HUDEP-2 (cell line): ENCODE results near the gene MAP3K5.
A peak's percentile ranks its signal among the peaks of the same experiment; 100 is the strongest.
"Not testable (repeated sequence)": the region's sequence is repeated elsewhere in the genome, so short reads cannot be mapped to it uniquely, and the experiment has no call there.

ENCODE experiments used
- DNase-seq, 76 experiments: peaks; one replicate each; lab custom pipeline; 2025; ENCODE audit not compliant: unreplicated experiment in 76 of 76; lab: John Stamatoyannopoulos, UW

MAP3K5 gene

DNA sequence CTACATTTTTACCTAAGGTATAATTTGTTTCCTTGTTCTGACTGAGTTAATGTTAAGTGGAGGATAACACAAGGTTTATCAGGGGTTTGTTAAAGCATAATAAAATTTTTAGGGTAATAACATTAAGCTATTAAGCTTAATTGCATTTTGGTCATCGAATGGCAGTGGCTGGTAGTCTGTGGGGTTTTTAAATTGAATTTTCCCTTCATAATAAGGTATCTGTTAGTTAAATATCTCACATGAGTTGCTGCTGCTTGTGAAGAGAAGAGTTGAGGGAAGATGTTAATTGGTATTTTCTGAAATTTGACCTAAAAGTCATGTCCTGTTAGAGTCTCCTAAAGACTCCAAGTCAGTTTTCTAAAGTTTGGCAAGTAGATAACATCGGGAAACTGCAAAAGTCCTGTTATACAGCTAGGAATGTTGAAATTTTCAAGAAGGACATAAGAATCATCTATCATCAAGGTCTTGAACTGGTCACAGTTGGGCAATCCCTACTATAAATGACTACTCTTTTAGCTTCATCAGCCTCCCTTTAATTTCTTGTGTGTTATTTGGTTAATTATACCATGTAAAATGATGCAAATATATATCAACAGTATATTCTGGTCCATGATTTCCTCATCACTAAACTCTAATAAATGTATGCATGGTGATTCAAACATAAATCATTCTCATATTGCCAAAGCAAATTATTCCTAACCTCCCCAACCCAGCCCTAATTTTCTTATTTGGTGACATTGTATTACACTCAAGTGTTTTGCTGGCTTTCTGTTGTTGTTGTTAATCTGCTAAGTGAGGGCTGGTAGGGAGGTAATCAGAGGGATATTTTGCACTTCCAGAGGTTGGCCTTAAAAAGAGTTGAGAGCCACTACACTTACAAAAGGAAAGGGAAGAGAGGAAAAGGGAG lies 64.0 kb downstream of the MAP3K5 start:
- no peak for DNase-seq

DNA sequence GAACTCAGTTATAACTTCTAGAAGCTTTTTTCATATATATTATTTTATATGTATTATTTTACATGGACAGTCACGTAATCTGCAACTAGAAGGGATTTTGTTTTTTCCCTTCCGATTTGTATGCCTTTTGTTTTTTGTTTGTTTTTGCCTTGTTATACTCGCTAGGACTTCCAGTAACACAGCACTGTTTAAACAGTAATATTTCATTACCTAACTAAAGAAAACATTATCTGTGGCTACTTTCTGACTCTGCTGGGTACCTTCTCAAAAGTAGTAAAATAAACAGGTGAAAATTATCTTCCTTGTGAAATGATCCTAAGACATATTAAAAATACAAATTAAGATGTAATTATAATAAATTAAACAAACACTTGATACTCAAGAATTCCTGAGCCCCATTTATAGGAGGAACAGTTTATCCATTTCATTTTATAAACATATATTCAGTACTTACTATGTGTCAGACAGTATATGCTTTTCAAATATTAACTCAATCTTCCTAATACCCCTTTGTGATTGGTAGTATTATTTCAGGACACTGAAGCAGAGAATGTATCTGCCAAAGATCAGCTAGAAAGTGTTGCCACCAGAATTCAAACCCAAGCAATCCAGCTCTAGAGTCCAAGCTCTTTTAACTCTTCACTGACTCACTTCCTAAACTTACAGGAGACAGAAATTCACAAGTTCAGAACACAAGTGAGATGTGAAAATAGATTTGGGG lies 65.3 kb downstream of the MAP3K5 start:
- no peak for DNase-seq

DNA sequence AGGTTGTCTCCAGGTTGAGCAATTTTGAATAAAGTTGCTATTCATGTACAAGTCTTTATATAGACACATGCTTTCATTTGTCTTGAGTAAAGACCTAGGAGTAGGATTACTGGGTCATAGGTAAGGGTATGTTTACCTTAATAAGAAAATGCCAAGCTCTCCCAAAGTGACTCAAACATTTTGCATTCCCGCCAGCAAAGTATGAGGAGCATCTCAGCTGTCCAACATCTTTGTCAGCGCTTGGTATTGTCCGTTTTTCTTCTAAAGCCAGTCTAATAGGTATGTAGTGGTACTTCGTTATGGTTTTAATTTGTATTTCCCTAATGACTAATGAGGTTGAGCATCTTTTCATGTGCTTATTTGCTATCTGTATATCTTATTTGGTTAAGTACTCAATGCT lies 67.2 kb downstream of the MAP3K5 start:
- no peak for DNase-seq

DNA sequence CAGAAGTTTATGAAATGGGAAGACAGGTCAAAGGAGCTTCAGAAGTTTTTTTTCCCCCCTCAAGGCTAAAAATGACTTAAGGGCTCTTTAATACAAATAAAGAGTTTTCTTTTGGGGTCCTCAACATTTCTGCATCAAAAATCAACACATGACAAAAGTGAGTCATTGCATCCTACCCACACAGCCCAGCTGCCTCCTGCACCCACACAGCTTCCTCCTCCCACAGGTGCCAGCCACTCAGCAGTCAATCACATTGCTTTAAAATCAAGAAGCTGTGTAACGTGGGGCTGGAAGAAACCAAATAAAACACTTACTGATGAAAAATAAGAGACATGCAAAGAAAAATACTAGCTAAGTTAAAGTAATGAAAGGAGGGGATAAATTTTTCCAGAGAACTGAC lies 68.5 kb downstream of the MAP3K5 start:
- DNase-seq, result peak in 1 of 76 experiments; percentile 3

DNA sequence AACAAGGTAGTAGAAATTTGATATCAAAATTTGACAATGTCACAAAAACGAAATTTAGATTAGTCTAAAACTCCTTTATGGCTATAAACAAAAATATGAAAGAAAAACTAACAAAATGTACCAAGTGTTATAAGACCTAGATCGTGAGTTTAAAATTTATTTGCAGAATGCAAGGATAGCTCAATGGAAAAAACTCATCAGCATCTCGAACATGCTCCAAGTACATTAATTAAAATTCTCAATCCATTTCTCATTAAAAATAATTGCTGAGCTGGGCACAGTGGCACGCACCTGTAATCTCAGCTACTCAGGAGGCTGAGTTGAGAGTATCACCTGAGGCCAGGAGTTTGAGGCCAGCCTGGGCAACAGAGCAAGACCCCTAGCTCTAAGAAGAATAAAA lies 70.8 kb downstream of the MAP3K5 start:
- DNase-seq, result no peak

DNA sequence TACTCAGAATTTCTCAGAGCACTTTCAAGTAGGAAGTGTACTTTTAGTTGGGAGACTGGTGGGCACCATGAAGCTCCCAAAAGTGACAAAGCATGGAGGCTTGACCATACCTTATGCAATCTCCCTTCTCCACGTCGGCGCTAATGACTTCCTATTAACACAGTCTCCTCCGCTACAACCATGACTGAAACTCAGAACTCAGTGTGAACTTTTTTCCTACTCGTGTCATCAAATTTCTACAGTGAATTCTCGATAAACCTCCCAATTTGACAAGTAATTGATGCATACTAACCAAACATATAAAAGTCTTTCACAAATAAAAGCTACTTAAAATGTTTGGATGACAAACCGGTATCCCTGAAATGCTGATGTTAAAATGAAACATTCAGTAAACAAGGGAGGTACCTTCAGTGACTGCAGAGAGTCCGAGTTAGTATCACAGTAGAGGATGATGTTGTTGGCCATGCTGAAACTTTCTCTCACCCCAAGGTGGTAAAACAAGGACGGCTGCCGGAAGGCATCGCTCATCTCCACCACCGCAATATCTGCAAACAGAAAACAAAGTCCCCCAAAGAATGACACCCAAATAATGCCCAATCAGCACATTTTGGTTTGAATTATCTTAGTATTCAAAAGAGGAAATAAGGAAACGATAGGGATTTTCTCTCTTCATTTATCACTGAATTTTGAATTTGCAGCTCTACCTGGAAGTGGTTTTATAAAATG lies 72.1 kb downstream of the MAP3K5 start:
- DNase-seq, result no peak

DNA sequence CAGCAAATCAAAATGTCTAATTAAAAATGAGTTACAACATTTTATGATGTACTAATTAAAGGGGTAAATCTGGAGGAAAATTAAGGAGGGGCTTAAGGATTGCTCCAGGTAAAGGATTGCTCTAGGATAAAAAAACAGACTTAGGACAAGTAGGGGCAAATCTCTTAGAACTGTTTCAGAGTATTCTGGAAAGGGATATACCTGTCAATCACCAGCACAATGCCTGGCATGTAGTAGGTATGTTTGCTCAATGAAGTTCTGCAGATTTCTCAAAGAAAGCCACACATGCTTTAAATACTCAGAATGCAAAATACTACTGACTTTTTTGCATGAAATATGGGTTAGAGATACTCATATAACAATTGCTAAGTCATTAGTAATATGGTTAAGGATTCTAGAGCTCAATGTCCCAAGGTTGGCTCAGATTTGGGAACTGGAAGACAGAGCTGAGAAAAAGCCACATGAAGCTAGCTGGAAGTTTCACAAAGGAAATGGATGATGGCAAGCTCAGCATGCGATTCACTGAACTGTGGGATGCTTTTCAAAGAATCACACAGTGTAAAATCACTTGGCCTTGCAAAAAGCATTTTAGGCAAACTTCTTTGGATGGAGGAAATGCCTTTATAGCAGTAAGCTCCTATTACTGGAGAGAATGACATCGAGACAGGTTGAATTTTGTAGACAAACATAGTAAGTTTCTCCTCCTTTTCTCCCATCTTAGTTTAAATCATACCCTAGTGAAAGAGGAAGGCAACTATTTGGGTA lies 72.8 kb downstream of the MAP3K5 start:
- no peak for DNase-seq

DNA sequence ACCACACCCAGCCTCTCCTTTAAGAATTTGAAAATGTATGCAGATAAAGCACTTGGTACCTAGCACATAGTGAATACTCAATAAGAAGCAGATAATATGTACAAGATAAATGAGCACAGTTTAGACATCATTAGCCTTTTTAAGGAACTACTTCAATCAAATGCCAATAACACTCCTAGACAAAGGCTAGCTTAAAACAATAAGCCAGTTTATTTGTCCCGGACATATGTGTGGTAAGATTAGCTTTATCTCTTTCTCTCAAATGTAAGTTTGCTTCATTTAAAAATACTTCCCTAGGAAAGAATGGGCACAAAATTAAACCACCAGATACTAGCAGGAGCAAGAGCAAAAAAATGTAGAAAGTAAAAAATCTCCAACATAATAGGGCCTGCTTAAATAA lies 73.8 kb downstream of the MAP3K5 start:
- DNase-seq, result no peak

DNA sequence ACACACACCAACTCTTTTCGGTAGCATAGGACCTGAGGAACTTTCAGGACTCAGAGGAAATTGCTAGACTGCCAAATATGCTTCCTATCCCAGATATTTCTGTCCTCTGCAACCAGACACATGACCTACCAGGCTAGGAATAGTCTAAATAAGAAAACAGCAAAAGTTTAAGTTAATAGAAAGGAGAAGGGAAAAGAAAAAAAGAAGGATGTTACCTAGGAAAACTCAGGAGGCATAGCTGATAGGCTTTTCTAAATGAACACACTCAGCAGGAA lies 74.6 kb downstream of the MAP3K5 start:
- no peak for DNase-seq

DNA sequence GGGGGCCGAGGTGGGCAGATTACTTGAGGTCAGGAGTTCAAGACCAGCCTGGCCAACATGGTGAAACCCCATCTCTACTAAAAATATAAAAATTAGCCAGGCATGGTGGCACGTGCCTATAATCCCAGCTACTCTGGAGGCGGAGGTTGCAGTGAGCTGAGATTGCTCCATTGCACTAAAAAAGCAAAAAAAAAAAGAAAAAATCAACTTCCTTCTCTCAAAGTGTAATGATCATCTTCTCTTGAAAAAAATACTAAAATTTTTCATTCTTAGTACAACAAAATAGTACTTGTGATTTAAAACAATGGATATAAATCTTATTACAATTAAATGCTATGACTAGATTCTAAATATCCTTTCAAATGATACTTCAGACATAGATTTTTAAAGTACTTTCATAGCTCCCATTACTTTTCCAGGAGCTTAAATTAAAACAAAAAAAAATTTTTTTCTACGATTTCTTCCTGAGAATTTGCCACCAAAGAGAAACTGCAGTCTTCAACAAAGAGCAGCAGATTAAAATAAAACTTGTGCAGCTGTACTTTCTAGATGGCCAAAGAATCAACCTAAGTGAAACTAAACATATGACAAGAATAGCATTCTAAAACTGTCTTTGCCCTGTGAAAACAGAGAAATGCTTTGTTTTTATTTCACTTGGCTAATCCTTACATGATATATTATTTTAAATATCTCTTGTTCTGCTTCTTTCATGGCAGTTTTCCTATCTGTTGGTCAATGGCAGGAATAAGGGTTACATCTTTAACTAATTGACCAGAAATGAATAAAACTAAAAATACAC lies 75.2 kb downstream of the MAP3K5 start:
- DNase-seq, result no peak

DNA sequence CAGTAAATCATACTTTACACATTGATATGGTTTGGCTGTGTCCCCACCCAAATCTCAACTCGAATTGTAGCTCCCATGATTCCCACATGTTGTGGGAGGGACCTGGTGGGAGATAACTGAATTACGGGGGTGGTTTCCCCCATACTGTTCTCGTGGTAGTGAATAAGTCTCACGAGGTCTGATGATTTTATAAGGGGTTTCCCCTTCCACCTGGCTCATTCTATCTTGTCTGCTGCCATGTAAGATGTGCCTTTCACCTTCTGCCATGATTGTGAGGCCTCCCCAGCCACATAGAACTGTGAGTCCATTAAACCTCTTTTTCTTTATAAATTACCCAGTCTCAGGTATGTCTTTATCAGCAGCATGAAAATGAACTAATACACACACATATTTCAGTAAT lies 79.6 kb downstream of the MAP3K5 start:
- not testable (repeated sequence) for DNase-seq

DNA sequence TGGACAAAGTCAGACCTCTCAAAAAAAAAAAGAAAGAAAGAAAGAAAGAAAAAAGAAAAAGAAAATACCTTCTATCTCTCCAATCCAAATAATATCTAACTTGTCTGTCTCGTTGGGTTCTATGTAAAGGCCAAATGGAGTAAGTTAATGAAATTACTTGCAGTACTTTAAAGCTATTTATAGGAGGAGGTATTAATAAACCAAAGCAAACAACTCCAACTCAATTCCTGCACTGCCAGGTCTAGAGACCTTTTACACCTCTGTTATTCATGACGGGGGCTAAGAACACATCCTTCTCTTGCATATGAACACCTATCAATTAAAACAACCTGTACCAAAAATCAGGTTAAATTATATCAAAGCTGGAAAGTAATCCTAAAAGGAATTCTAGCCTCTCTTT lies 80.6 kb downstream of the MAP3K5 start:
- DNase-seq, result no peak

DNA sequence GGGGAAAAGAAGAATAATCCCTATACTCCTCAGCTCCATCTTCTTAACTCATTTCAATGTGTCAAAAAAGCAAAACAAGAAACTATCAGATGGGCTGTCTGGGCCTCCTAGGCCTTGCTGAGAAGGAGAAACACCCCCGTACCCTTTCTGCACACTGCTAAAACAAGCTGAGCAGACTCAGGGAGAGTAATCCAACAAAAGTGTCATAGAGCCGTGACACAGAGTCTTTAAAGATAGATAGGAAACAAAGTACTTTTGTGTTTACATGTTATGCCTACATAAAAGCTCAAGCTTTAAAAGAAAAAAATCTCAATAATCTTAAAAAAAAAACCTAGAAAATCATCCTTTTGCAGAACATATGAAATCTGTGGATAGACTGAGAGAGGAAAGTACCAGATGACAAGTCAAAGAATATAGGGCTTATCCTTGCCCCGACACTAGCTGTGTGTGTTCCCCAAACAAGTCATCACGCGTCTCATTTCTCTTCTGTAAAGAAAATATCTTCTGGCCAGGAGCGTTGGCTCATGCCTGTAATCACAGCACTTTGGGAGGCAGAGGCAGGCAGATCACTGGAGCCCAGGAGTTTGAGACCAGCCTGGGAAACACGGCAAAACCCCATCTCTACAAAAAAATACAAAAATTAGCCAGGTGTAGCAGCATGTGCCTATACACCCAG lies 81.3 kb downstream of the MAP3K5 start:
- DNase-seq, result no peak

DNA sequence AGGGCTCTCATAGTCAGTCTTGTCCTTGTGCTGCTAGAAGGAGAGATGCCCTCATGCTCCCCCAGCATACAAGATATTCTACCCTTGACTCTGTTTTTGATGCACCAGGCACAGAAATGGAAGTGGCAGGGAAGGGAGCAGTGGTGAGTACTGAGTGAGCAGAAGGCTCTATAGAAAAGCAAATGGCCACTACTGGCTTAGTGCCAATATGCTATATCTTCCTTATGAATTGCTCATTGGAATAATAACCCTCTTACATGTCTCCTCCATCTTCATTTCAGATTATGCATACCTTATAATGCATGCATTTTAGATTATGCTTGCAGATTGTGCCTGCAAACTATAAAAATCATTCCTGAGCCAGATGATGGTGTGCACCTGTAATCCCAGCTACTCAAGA lies 82.8 kb downstream of the MAP3K5 start:
- no peak for DNase-seq

DNA sequence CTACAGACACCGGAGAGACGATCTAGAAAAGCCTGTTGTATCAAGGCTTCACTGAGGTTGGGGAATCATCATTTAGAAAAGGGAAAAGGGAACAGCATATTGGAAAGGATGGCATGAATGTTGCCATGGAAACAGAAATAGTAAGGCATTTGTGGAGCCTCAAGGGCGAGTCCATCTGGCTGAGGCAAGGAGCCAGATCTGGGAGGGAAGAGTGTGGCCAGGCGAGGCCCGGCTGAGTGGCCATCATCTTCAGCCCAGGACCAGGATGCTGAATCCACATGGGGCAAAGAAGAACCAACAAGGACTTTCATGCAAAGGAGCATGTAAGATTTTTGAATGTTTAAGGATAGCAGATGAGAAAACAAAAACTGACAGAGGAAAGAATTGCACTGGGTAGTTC lies 85.8 kb downstream of the MAP3K5 start:
- no peak for DNase-seq

DNA sequence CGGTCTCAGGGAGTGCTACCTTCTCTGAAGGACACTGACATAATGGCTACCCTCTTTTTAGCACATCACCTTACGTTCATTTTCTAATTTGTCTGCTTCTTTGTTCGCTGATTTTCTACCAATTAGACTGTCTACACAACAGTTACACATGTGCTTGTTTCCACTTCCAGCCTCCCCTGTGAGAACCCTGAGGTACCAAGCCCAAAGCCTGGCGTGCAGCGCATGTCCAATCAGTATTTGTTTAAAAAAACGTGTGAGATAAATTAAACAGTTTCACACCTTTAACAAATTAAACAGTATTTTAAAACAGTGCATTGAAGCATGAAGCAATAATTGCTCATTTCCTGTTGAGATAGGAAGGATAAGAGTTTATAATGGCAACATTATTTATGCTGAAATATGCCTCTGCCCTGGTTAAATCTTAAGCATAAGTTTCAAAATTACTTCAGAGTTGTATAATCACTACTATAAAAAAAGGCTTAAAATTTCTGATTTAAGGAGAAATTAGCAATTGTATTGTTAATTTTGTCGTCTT lies 88.9 kb downstream of the MAP3K5 start:
- no peak for DNase-seq

DNA sequence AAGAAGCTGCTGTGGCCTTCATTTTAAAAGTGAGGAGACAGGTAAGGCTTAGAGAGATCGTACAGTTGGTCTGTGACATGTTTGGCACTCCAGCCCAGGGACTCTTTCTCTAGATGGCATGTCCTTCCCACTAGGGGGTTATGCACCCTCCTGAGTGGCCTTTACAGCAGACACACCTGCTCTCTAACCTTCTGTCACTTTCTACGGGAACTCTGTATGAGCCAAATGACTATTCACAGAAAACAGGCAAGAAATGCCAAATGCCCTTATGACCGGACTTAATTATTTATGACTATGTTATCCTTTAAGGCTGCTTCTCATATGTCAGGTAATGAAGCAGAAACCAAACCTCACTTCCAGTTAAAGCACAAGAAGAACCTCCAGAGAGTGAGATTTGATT lies 91.2 kb downstream of the MAP3K5 start:
- no peak for DNase-seq

DNA sequence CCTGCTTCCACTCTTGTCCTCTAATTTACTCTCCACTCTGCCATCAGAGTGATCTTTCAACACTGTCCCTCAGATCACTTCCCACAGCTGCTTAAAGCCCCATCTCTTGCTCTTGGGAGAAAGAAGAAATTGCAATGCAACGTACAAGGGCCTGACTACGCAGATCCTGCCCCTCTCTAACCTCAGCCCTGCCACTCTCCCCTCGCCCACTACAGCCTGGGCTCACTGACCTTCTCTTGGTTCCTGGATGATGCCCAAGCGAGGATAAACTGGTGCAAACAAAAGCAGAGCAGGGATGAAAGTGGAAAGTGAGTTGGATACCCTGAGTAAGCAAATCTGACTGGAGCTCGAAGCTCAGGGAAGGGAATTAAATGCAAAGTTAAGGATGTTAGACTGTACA lies 92.9 kb downstream of the MAP3K5 start:
- DNase-seq, result no peak

DNA sequence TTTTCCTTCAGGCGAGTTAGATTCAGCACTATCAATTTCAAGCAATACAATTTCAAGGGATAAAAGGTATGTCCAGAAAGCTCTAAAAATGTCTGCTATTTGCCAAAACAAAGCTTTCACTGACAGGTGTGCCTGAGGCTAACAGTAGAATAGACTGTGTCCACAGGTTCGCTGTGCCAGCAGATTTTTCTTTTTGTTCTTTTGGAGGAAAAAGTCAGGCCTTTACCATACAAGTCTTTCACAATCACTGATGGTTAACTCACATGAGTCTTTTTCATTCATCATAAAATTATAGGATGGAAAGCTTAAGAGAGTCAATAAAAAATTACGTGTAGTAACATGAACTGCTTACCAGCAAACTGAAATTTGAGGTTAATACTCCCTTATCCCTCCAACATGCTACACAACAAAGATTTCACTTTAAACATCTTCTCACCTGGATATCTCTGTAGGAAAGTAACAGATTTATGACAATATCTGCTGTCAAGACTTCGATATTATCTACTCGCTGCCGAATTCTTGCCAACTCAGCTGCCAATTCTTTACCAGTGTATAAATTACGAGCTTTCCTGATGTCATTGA lies 95.4 kb downstream of the MAP3K5 start:
- no peak for DNase-seq
